WTC11 (cell line): Measurements from ENCODE around the gene HRCT1.

Experiments
- ELF4 ChIP-seq: sonication (generic); formaldehyde crosslinking; IDR thresholded peaks from 2 replicates; pipeline ENCODE4 v1.8.1; 2022; ENCODE audit warnings: low read depth, mild to moderate bottlenecking, moderate library complexity, missing genetic modification reagents
- JUN ChIP-seq: sonication (generic); formaldehyde crosslinking; IDR thresholded peaks from 2 replicates; pipeline ENCODE4 v1.8.0; 2023; ENCODE audit warnings: mild to moderate bottlenecking, missing genetic modification reagents
- PRDM15 ChIP-seq: sonication (generic); formaldehyde crosslinking; IDR thresholded peaks from 2 replicates; pipeline ENCODE4 v1.8.0; 2022; ENCODE audit warnings: missing genetic modification reagents
- TEAD4 ChIP-seq: sonication (generic); formaldehyde crosslinking; IDR thresholded peaks from 2 replicates; pipeline ENCODE4 v1.8.0; 2022; ENCODE audit warnings: mild to moderate bottlenecking, missing genetic modification reagents
- ZNF396 ChIP-seq: fragments of 250-450 bp; sonication (Bioruptor Pico); IDR thresholded peaks from 2 replicates; pipeline ENCODE4 v1.8.0; 2021; ENCODE audit warnings: mild to moderate bottlenecking, moderate library complexity, borderline replicate concordance
- TF ChIP-seq, protein P1 (sequence below): fragments of 200-600 bp; IDR thresholded peaks from 2 replicates; pipeline ENCODE4 v1.8.0; 2022; ENCODE audit warnings: antibody characterized with exemption
- TF ChIP-seq, protein P2 (sequence below): sonication (generic); formaldehyde crosslinking; conservative IDR thresholded peaks from 2 replicates; pipeline ENCODE4 v1.8.1; 2023; ENCODE audit warnings: mild to moderate bottlenecking, low read depth, missing genetic modification reagents, moderate library complexity
- TF ChIP-seq, protein P3 (sequence below): sonication (generic); formaldehyde crosslinking; IDR thresholded peaks from 2 replicates; pipeline ENCODE4 v1.8.0; 2022; ENCODE audit warnings: mild to moderate bottlenecking, missing genetic modification reagents

DNA sequence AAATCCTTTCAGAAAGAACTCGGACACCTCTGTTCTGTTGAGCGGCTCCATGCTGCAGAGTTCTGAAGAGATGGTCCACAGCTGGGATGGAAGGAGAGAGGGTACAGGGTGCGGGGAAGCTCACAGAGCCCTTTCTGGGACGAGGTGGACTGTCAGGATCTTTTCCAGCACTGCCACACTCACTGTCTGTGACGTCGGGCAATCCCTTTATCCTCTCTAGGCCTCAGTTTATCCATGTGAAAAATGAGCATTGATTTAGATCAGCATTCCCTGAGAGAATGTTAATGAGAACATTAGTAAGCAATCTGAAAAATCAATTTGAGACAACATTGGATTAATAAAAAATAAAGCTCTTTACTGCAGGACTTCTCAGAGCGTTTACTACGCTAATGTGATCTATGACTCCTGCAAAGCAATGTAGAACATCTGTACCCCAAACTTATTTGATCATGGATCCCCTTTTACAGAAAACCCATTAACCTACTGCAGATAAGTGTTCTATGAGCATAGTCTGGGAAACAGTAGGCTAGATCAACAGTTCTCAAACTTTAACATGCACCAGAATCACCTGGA is 35.6 kb upstream of the HRCT1 start, which contains the start of gene OR13J1:
- TF ChIP-seq, protein P1, sequence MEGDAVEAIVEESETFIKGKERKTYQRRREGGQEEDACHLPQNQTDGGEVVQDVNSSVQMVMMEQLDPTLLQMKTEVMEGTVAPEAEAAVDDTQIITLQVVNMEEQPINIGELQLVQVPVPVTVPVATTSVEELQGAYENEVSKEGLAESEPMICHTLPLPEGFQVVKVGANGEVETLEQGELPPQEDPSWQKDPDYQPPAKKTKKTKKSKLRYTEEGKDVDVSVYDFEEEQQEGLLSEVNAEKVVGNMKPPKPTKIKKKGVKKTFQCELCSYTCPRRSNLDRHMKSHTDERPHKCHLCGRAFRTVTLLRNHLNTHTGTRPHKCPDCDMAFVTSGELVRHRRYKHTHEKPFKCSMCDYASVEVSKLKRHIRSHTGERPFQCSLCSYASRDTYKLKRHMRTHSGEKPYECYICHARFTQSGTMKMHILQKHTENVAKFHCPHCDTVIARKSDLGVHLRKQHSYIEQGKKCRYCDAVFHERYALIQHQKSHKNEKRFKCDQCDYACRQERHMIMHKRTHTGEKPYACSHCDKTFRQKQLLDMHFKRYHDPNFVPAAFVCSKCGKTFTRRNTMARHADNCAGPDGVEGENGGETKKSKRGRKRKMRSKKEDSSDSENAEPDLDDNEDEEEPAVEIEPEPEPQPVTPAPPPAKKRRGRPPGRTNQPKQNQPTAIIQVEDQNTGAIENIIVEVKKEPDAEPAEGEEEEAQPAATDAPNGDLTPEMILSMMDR = no peak
- TF ChIP-seq PRDM15 (CRISPR knock-in tag) (no peak), ELF4 (CRISPR knock-in tag) (no peak), TEAD4 (CRISPR knock-in tag) (no peak), ZNF396 (no peak), JUN (CRISPR knock-in tag) (no peak)
- TF ChIP-seq, protein P2, sequence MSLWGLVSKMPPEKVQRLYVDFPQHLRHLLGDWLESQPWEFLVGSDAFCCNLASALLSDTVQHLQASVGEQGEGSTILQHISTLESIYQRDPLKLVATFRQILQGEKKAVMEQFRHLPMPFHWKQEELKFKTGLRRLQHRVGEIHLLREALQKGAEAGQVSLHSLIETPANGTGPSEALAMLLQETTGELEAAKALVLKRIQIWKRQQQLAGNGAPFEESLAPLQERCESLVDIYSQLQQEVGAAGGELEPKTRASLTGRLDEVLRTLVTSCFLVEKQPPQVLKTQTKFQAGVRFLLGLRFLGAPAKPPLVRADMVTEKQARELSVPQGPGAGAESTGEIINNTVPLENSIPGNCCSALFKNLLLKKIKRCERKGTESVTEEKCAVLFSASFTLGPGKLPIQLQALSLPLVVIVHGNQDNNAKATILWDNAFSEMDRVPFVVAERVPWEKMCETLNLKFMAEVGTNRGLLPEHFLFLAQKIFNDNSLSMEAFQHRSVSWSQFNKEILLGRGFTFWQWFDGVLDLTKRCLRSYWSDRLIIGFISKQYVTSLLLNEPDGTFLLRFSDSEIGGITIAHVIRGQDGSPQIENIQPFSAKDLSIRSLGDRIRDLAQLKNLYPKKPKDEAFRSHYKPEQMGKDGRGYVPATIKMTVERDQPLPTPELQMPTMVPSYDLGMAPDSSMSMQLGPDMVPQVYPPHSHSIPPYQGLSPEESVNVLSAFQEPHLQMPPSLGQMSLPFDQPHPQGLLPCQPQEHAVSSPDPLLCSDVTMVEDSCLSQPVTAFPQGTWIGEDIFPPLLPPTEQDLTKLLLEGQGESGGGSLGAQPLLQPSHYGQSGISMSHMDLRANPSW (CRISPR knock-in tag) = no peak
- TF ChIP-seq, protein P3, sequence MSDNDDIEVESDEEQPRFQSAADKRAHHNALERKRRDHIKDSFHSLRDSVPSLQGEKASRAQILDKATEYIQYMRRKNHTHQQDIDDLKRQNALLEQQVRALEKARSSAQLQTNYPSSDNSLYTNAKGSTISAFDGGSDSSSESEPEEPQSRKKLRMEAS = no peak
